ENCODE measurements around the gene RAB36.

DNA sequence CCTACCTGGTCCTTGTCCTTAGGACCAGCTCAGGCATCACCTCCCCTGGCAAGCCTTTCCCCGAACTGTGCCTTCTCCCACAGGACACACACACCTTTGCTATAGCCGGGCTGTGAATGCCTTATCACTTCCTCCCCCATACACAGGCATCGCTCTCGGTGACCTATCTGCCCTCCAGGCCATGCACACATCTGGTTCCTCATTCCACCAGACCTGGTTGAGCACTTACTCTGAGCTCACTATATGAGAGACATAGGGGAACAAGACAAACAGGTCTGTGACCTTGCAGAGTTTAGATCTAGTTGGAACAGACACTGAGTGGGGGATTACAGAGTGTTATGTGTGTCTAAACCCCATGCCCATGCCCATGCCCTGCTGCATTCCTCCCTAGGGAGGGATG is 31.9 kb downstream of the RAB36 start:
- TF ChIP-seq CTCF (IDR thresholded peaks at IDR 0.05): no peak
- no peak for TF ChIP-seq POLR2A (IDR thresholded peaks at IDR 0.05)
